Mesothelial cell of epicardium (in vitro differentiated cells): ENCODE data around the gene SLPI. TPM values are rescaled to one million over a fixed set of nuclear protein-coding genes. Genes with fewer than 3 reads are reported as not detected.

Experiments used
- DNase-seq, 2 experiments: peaks; one replicate each; pipeline ENCODE4 v3.0.0; 2021; ENCODE audit warnings: low spot score in 2 of 2; ENCODE audit not compliant: unreplicated experiment in 2 of 2
- H3K27ac Mint-ChIP-seq: 2 replicates; pipeline ENCODE4 v1.8.0; 2021; ENCODE audit warnings: mixed read lengths
- H3K27me3 Mint-ChIP-seq: 2 replicates; pipeline ENCODE4 v1.8.0; 2021; ENCODE audit warnings: low read depth, mixed read lengths
- H3K36me3 Mint-ChIP-seq: 2 replicates; pipeline ENCODE4 v1.8.0; 2021; ENCODE audit warnings: mixed read lengths
- H3K4me1 Mint-ChIP-seq: 2 replicates; pipeline ENCODE4 v1.8.0; 2021; ENCODE audit warnings: mixed read lengths
- H3K4me3 Mint-ChIP-seq: 2 replicates; pipeline ENCODE4 v1.8.0; 2021; ENCODE audit warnings: mild to moderate bottlenecking, moderate library complexity, mixed read lengths
- H3K9me3 Mint-ChIP-seq: 2 replicates; pipeline ENCODE4 v1.8.0; 2021; ENCODE audit warnings: mixed read lengths
- total RNA-seq: library from RNA; stranded (reverse); gene quantifications from 3 replicates; pipeline ENCODE4 v1.2.1, GENCODE V29; 2021
- TF ChIP-seq, protein P1 (sequence below): fragments of 200-600 bp; sonication (generic); IDR thresholded peaks from one replicate; pipeline ENCODE4 v1.5.0; 2021; ENCODE audit warnings: antibody characterized with exemption; ENCODE audit not compliant: unreplicated experiment

SLPI gene
- total RNA-seq, 1 donor from 2014 or later: not detected

DNA sequence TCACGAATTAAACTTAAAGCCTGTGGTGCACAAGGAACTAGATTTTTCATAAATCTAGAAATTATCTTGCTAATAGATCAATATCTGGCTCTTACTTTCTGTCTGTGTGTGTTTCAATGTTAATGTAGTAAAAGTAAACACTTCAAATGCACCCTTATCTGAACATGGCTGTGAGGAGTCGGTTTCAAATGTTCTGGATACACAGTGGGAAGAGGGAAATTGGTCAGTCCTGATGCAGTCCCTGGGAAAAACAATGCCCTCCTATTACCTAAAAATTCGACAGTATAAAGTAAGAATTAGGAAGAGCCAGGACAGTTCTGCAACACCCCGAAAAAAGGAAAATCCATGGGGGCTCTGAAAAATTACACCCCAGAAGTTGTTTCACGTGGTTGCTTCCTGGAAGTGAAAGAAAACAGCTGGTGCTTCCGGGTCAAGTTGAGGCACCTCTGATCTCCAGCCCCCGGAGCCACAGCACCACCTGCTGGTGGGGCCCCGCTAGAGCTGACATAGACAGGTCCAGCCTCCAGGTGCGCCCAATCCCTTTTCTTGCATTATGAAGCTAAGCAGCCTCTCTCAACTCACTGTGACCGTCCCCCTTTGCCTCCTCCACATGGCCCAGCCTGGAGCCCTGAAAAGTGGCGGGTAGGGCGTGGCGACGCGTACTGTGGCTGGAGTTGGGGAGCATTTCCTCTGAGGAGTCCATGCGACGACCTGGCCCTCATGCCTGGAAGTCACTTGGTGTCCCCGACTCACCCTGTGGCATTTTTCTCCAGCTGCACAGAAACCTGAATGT is 24.9 kb downstream of the SLPI start:
- DNase-seq: no peak
- Mint-ChIP-seq H3K4me3 (no peak overlapping the region), H3K27ac (no peak overlapping the region), H3K27me3 (peaks cover 76% of the 10 kb centered on the region), H3K4me1 (no peaks in the 10 kb centered on the region), H3K36me3 (no peaks in the 10 kb centered on the region), H3K9me3 (peaks cover 6% of the 10 kb centered on the region)
- TF ChIP-seq, protein P1, sequence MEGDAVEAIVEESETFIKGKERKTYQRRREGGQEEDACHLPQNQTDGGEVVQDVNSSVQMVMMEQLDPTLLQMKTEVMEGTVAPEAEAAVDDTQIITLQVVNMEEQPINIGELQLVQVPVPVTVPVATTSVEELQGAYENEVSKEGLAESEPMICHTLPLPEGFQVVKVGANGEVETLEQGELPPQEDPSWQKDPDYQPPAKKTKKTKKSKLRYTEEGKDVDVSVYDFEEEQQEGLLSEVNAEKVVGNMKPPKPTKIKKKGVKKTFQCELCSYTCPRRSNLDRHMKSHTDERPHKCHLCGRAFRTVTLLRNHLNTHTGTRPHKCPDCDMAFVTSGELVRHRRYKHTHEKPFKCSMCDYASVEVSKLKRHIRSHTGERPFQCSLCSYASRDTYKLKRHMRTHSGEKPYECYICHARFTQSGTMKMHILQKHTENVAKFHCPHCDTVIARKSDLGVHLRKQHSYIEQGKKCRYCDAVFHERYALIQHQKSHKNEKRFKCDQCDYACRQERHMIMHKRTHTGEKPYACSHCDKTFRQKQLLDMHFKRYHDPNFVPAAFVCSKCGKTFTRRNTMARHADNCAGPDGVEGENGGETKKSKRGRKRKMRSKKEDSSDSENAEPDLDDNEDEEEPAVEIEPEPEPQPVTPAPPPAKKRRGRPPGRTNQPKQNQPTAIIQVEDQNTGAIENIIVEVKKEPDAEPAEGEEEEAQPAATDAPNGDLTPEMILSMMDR: no peak

DNA sequence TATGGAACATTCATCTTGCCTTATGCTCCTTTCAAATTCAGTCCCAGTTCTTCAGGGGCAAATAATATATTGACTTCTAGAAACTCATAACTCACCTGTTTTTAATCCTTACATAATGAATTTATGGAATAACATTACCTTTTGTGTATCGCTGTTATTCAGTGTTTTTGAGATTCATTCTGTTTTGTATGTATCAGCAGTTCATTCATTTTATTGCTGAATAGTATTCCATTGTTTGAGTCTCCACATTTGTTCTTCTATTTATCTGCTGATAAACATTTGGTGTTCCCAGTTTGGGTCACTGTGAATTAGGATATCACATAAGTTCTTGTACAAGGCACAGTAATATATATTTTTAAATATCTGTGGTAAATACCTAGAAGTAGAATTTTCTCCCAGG is 28.1 kb downstream of the SLPI start:
- H3K4me3 Mint-ChIP-seq: no peak overlapping the region
- DNase-seq: no peak
- H3K27me3 Mint-ChIP-seq: peaks cover 77% of the 10 kb centered on the region
- H3K9me3 Mint-ChIP-seq: no peaks in the 10 kb centered on the region
- H3K4me1 Mint-ChIP-seq: no peaks in the 10 kb centered on the region
- TF ChIP-seq, protein P1: no peak
- H3K27ac Mint-ChIP-seq: no peak overlapping the region
- H3K36me3 Mint-ChIP-seq: no peaks in the 10 kb centered on the region

DNA sequence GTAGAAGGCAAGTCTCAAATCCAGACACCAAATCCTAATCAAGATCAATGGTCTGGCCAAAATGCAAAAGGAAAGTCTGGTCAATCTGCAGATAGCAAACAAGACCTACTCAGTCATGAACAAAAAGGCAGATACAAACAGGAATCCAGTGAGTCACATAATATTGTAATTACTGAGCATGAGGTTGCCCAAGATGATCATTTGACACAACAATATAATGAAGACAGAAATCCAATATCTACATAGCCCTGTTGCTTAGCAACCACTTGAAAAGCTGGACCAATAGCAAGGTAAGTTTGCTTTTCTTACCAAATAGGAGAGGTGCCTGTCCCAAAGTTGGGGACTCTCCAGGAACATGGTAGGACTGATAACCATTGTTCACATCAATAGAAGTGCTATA is 31.2 kb downstream of the SLPI start:
- no peak overlapping the region for H3K4me3 Mint-ChIP-seq
- TF ChIP-seq, protein P1: no peak

DNA sequence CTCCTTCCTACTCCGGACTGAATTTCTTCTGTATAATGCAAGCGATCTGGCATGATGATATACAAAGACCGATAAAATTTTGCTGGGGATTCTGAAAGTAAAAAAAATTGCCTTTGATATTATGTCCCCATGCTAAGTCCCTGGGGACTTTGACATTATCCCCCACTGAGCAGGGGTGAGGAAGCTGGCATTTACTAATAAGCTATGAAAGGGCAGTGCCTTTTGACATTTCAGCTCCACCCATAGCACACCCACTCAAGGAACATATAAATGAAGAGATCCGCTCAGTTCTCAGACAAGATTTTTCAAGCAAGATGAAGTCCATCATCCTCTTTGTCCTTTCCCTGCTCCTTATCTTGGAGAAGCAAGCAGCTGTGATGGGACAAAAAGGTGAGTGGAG is 33.3 kb downstream of the SLPI start, which contains the start of gene SEMG2:
SEMG2 (plus strand) TSS at position 298 of the 400 bp plus-strand sequence; CDS start at position 315, 17 bp downstream.
- H3K27ac Mint-ChIP-seq: no peak within 1 kb of the TSS
- no peak within 1 kb of the TSS for H3K4me3 Mint-ChIP-seq
- H3K9me3 Mint-ChIP-seq: no peaks in the 10 kb centered on the region
- peaks cover 47% of the 10 kb centered on the region for H3K27me3 Mint-ChIP-seq
- no peaks in the 10 kb centered on the region for H3K4me1 Mint-ChIP-seq
- no peaks in the 10 kb centered on the region for H3K36me3 Mint-ChIP-seq
- TF ChIP-seq, protein P1: no peak
- DNase-seq: no peak

More for the DNA sequence above, 31.2 kb downstream of the SLPI start:
- no peaks in the 10 kb centered on the region for H3K4me1 Mint-ChIP-seq
- no peaks in the 10 kb centered on the region for H3K9me3 Mint-ChIP-seq
- DNase-seq: no peak
- H3K27ac Mint-ChIP-seq: no peak overlapping the region
- no peaks in the 10 kb centered on the region for H3K36me3 Mint-ChIP-seq
- H3K27me3 Mint-ChIP-seq: peaks cover 63% of the 10 kb centered on the region

DNA sequence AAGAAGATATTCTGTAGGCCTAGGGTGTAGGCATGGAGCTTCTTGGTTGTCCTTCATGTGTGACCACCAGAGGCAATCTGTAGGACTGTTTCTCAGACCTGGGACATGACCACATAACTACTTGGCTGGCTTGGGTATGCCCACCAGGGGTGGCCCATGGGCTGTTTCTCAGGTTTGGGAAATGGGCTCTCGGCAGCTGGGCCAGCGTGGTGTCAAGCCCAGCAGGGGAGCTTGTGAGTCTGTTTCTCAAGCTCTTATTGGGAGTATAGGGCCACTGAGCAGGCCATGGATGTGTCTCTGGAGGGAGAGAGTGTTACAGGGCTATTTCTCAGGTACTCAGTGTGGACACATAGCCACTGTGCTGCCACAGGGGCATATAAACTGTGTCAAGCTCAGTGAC is 35.7 kb downstream of the SLPI start:
- Mint-ChIP-seq H3K4me3 (no peak overlapping the region), H3K27me3 (peaks cover 36% of the 10 kb centered on the region), H3K4me1 (no peaks in the 10 kb centered on the region), H3K27ac (no peak overlapping the region), H3K36me3 (no peaks in the 10 kb centered on the region), H3K9me3 (no peaks in the 10 kb centered on the region)
- TF ChIP-seq, protein P1: no peak
- no peak for DNase-seq
